Activated CD4-positive, alpha-beta T cell treated with anti-CD3 and anti-CD28 coated beads for 1 hour (primary cell): ENCODE data around the gene STARD8.
"Not testable (repeated sequence)": the region's sequence is repeated elsewhere in the genome, so short reads cannot be mapped to it uniquely, and the experiment has no call there.

Experiments used
- DNase-seq: peaks from one replicate; pipeline ENCODE4 v3.0.0-alpha.2; 2020

The STARD8 gene

DNA sequence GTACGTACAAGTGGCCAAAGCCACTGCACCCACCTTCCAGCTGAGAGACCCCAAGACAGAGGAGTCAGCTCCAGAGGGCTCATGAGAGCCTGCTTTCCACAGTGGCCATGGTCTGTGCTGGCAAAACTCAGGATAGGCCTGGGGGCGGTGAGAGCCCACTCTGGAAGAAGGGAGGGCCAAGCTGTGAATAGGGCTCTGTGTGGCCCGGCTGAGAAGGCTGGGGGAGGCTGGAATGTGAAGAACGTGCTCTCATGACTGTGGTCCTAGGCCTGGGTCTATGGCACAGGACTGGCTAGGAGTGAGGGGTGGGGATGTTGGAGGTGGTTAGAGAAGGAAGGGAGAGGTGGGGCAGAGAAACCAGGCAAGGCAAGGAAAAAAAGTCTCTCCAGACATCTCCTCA, 13.3 kb downstream of the STARD8 start:
- DNase-seq, result no peak

DNA sequence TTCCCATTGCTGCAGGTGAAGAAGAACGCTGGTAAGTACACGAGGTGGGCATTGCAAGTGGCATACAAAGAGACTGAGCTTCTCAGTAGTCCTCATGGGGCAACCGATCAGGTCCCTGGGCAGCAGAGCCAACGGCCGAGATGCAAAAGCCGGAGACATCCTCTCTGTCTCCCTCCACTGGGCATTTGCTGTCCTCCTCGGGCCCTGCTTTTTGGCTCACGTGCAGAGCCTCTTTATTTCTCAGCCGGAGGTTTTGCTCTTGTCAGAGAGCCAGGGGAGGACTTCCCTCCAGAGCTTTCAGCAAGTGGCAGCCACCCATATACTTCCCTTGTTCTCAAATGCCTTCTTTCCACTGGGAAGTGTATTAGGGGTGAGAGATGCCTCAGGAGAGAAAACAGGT, 18.0 kb downstream of the STARD8 start:
- DNase-seq, result no peak

GRCh38 chrX:68666580-68666979, 19.1 kb downstream of the STARD8 start:
- no peak for DNase-seq

DNA sequence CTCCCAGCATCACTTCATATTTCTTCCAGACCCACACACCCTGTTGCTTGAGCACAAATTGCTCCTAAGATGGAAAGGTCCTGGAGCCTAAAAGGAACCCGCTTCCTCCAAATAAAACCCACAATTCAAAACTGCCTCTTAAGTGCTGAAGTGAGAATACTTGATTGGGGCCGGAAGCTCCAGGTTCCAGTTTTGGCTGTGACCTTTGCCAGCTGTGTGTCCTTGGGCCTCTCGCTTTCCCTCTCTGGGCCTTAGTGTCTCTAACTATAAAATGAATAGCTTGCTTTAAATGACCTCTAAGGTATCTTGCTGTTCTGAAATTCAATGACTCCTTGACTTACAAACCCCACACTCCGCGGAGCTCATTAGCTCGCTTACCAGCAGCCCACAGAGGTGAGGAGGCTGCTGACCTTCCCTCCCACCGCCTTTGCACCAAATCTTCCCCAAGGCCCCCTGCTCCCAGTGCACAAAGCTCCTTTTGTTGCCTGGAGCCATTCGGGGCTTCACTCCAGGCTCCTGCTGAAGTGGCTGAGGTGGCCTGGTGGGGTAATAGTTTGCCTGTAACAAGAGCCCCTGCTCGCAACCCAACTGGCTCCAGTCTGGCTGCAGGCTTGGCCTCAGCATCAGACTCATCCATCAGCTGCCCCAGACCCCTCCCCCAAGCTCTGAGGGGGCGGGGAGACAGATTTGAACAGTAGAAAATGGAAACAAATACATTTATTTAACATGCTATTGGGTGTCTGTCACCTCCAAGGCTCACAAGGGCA, 21.8 kb downstream of the STARD8 start:
- no peak for DNase-seq

GRCh38 chrX:68669871-68670270, 22.4 kb downstream of the STARD8 start:
- DNase-seq, result no peak

DNA sequence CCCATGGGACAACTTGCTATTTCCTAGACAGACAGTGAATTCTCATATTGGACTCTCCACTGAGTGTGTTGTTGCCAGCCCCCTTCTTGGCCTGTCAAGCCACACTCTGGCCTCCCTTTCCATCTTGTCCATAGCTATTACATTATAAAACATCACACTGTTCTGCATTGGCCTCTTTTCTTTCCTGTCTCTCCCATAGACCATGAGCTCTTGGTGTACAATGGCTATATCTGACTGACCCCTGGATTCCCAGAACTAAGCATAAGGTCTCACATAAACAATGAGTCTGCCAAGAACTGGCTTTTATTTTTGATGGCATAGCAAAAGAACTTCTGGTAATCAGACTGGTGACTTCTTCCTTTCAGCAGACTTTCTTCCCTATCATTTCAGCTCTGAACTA, 23.8 kb downstream of the STARD8 start:
- no peak for DNase-seq

- DNase-seq, result no peak
Measured at GRCh38 chrX:68672581-68673318, 25.3 kb downstream of the STARD8 start.

DNA sequence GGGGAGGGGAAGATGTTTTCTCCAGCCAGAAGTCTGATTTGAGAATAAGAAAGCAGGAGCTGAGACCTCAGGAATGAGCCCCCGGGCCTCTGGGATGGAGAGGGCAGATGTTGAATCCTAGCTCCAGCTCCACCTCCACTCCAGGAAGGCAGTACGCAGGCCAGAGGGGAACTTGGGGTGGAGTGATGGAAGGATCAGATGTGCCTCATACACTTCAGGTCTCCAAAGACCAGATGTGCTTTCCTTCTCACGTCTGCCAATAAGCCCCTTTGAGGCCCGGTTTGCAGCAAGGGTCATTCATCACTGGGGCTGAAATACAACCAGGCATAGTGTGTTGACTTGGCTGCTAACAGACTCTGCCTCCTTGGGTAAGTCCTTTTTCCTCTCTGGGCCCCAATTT, 28.1 kb downstream of the STARD8 start:
- no peak for DNase-seq

DNA sequence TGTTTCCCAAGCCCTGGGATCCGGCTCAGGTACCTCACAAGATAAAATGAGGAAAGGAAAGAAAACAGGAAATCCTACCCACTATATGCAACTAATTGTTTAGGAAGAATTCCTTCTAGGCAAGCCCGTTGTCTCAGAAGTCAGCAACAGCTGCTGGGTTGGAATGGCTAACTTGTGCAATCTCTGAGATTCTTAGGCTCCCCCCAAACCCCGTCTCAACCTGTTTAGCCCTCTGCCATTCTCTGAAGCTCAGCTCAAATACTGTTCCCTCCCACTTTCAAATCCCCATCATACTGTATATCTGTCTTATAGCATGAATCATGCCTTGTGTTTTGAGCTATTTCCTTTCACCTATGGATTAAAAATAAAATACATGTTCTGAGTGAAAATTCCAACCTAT, 28.9 kb downstream of the STARD8 start:
- DNase-seq, result no peak

- no peak for DNase-seq
Measured at GRCh38 chrX:68677998-68678397, 30.5 kb downstream of the STARD8 start.

GRCh38 chrX:68681443-68681941, 34.0 kb downstream of the STARD8 start:
- DNase-seq, result no peak

DNA sequence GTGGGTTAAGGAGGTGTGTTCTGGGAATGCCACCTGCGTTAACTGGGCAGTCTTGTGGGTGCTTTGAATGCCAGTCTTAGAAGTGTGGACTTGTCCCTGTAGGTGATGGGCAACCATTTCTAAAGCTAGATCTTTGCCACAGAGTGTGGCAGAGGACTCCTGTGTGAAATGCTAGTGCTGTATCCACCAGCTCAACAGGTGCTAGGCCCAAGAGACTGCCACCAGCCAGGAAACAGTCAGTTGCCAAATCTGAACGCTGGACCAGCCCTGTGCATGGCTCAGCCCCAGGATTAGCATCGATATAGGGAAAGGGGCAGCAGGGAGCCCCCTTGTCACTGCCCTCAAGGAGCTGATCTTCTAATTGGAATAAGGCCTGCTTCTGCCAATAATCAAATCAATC, 35.3 kb downstream of the STARD8 start:
- DNase-seq, result no peak

GRCh38 chrX:68683580-68683979, 36.1 kb downstream of the STARD8 start:
- DNase-seq, result no peak

- DNase-seq, result no peak
Measured at GRCh38 chrX:68684291-68684918, 36.9 kb downstream of the STARD8 start.

GRCh38 chrX:68684919-68685304, 37.4 kb downstream of the STARD8 start:
- no peak for DNase-seq

DNA sequence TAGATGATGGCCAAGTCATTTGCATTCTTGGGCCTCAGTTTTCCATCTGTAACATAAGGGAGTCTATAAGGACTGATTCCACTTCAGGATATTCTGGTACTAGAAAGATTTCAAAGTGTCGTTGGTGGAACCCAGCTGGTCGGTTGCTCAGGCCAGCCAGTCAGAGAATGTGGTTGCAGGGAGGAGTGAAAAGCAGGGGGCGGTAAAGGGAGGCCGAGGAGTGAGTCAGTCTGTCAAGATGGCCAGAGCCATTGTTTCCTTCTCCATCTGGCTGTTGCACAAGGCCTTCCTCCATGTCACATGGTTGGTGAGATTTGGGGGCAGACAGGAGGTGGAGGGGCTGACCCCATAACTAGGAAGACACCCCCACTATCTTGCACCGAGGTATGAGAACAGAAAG, 38.2 kb downstream of the STARD8 start:
- DNase-seq, result no peak

- DNase-seq, result no peak
Measured at GRCh38 chrX:68686097-68686977, 38.9 kb downstream of the STARD8 start.

DNA sequence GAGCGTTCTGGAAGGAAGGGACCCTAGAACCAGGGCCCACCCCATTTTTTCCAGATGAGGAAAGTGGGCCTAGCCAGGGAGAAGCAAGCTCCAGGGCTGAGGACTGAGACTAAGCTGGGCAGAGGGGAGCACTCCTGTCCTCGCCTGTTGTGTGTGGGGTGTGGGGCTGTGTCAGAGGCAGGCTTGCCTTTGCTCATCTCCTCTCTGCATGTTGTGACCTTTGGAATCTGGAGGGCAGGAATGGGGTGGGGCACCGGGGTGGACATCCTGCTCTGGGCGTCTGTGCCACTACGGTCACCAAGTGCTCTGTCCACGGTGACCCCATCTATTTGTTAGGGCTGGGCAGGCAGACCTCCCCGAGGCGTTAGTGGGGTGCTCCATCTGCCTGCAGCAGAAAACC, 41.5 kb downstream of the STARD8 start:
- DNase-seq, result not testable (repeated sequence)

DNA sequence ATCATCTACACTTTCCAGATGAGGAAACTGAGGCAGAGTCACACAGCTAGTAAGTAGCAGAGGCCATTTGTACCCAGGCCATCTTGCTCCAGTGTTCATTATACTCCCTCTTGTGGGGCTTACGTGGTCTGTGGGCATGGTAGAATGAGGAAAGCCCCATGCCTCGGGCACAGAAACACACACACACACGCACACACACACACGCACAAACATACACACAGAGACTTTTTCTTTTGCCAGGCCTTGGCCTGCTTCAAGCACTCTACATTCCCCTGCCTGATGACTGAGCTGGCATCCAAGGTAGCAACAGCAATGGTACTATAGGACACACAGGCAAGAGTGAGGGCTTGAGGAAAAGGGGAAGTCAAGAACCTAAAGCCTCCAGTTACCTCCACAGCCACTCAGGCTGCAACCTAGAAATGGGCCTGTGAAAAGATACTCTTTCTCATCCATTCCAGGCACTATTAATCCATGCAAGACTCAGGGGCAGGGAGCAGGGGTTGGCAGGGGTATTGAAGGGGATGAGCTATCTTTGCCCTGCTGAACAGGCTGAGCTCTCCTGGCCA, 43.6 kb downstream of the STARD8 start:
- DNase-seq, result no peak

GRCh38 chrX:68691921-68692320, 44.5 kb downstream of the STARD8 start:
- DNase-seq, result no peak

- no peak for DNase-seq
Measured at GRCh38 chrX:68692651-68693050, 45.2 kb downstream of the STARD8 start.
